ENCODE measurements around the gene HS3ST3A1.
A peak's percentile ranks its signal among the peaks of the same experiment; 100 is the strongest.

Gene HS3ST3A1

GRCh38 chr17:13598353-13599167 lies 3.2 kb downstream of the HS3ST3A1 start:
- no peak for DNase-seq (ENCODE audit: low read depth, low spot score)
- H3K36me3 ChIP-seq (ENCODE audit: insufficient read depth, insufficient read length, low read length) = peaks cover 4% of the 10 kb centered on the region
- H3K9me3 ChIP-seq (ENCODE audit: insufficient read depth, low read length) = no peaks in the 10 kb centered on the region
- peaks cover 7% of the 10 kb centered on the region for H3K4me1 ChIP-seq (ENCODE audit: insufficient read depth, insufficient read length)
- TF ChIP-seq ZNF274 (IDR thresholded peaks at IDR 0.05; ENCODE audit: low read depth, low read length) (no peak), YY1 (IDR thresholded peaks at IDR 0.05; ENCODE audit: insufficient read depth, insufficient read length) (no peak), SUZ12 (IDR thresholded peaks at IDR 0.05; ENCODE audit: extremely low read depth, insufficient read depth, insufficient read length) (no peak)
- H3K4me3 ChIP-seq (ENCODE audit: insufficient read length, low read depth) = no peak overlapping the region
- H3K27me3 ChIP-seq (ENCODE audit: insufficient read depth, insufficient read length) = peaks cover 27% of the 10 kb centered on the region
- H3K9ac ChIP-seq (ENCODE audit: insufficient read length, low read depth) = no peak overlapping the region

DNA sequence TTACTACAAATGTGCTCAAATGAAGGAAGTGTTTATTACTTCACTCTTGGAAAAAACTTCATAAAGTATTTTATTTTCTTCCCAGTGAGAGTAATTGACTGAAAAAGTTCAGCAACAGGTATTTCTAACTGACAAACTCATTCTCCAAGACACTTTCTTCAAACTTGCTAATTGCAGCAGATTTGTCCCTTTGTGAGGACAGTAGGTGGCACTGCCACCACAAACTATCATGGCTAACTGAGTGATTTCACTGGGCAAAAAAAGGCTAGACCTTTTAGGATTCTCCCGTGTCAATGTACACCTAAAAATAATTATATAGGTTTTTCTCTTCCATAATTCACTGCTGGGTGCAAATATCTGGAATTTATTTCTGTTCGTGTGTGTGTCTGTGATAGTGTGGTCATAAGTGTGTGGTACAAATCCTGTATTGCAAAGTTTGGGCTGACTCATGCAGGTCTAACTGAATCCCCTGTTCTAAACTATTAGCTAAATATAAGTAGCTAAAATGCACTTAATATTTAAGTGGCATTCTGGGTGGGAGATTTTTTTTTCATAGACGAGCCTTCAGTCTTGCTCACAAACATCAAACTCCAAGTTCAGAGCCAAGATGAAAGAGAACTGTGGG lies 3.9 kb downstream of the HS3ST3A1 start:
- no peaks in the 10 kb centered on the region for H3K9me3 ChIP-seq (ENCODE audit: insufficient read depth, low read length)
- DNase-seq (ENCODE audit: low read depth, low spot score) = no peak
- TF ChIP-seq YY1 (IDR thresholded peaks at IDR 0.05; ENCODE audit: insufficient read depth, insufficient read length) (no peak), ZNF274 (IDR thresholded peaks at IDR 0.05; ENCODE audit: low read depth, low read length) (no peak)
- peaks cover 27% of the 10 kb centered on the region for H3K27me3 ChIP-seq (ENCODE audit: insufficient read depth, insufficient read length)
- no peak overlapping the region for H3K9ac ChIP-seq (ENCODE audit: insufficient read length, low read depth)
- H3K4me3 ChIP-seq (ENCODE audit: insufficient read length, low read depth) = no peak overlapping the region
- H3K36me3 ChIP-seq (ENCODE audit: insufficient read depth, insufficient read length, low read length) = peaks cover 4% of the 10 kb centered on the region
- peaks cover 3% of the 10 kb centered on the region for H3K4me1 ChIP-seq (ENCODE audit: insufficient read depth, insufficient read length)

GRCh38 chr17:13596241-13596923 lies 5.3 kb downstream of the HS3ST3A1 start:
- DNase-seq (ENCODE audit: low read depth, low spot score) = no peak
- Histone ChIP-seq H3K4me3 (ENCODE audit: insufficient read length, low read depth) (no peak overlapping the region), H3K4me1 (ENCODE audit: insufficient read depth, insufficient read length) (peaks cover 2% of the 10 kb centered on the region), H3K9me3 (ENCODE audit: insufficient read depth, low read length) (no peaks in the 10 kb centered on the region), H3K9ac (ENCODE audit: insufficient read length, low read depth) (no peak overlapping the region), H3K36me3 (ENCODE audit: insufficient read depth, insufficient read length, low read length) (peaks cover 4% of the 10 kb centered on the region), H3K27me3 (ENCODE audit: insufficient read depth, insufficient read length) (peaks cover 24% of the 10 kb centered on the region)
- TF ChIP-seq SUZ12 (IDR thresholded peaks at IDR 0.05; ENCODE audit: extremely low read depth, insufficient read depth, insufficient read length) = no peak
- TF ChIP-seq ZNF274 (IDR thresholded peaks at IDR 0.05; ENCODE audit: low read depth, low read length) = no peak
- TF ChIP-seq YY1 (IDR thresholded peaks at IDR 0.05; ENCODE audit: insufficient read depth, insufficient read length) = no peak

DNA sequence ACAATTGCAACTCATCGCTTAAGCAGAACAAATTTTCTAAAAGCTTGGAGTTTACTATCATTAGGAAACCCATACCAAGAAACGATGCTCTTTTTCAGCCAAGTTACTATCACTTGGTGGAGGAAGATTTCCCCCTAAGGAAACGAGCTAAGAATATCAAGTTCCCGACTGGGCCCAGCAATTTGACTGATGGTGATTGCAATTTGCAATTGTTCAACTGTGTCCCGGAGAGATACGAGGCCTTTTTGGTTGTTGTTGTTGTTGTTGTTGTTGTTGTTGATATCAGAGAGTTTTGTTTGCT lies 6.2 kb downstream of the HS3ST3A1 start:
- peaks cover 4% of the 10 kb centered on the region for H3K36me3 ChIP-seq (ENCODE audit: insufficient read depth, insufficient read length, low read length)
- DNase-seq (ENCODE audit: low read depth, low spot score) = no peak
- H3K4me3 ChIP-seq (ENCODE audit: insufficient read length, low read depth) = no peak overlapping the region
- H3K27me3 ChIP-seq (ENCODE audit: insufficient read depth, insufficient read length) = peaks cover 16% of the 10 kb centered on the region
- no peak for TF ChIP-seq YY1 (IDR thresholded peaks at IDR 0.05; ENCODE audit: insufficient read depth, insufficient read length)
- no peak for TF ChIP-seq SUZ12 (IDR thresholded peaks at IDR 0.05; ENCODE audit: extremely low read depth, insufficient read depth, insufficient read length)
- no peak for TF ChIP-seq ZNF274 (IDR thresholded peaks at IDR 0.05; ENCODE audit: low read depth, low read length)
- H3K4me1 ChIP-seq (ENCODE audit: insufficient read depth, insufficient read length) = no peaks in the 10 kb centered on the region
- H3K9me3 ChIP-seq (ENCODE audit: insufficient read depth, low read length) = no peaks in the 10 kb centered on the region
- H3K9ac ChIP-seq (ENCODE audit: insufficient read length, low read depth) = no peak overlapping the region

DNA sequence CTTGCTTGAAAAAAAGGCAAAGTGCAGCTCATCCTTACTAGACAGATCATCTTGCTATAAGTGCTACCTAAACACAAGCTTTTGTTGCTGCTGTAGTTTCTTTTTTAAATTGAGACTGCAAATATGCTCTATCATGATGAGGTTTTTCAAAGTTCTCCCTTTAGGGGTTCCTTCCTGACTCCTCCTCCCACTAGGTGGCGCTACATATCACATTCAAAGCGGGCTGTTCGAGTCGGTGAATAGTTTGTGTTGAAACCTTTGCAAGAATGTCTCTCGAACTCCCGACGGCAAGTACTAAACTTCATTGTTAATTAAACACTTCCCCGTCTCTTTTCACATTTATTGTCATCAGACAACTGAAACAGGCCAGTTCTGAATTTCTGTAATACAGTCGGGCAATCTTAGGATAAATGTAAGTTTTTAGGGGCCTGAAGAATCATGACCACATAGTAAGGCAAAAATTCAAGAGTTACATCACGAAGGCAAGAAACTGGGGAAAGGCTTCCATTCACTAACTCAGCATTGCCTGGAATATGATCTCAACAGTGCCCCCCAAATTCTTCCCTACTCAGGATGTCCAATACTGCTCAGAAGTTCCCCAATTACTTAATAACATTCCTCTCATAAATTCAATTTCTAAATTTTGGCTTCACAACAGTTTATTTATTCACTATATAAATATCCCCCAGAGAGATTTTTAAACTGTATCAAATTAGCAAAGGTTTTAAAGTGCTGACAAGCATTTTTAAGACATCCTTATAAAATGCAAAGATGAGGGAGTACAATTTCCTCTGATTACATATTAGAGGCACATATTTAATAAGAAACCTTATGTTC lies 6.7 kb downstream of the HS3ST3A1 start:
- Histone ChIP-seq H3K36me3 (ENCODE audit: insufficient read depth, insufficient read length, low read length) (peaks cover 4% of the 10 kb centered on the region), H3K9me3 (ENCODE audit: insufficient read depth, low read length) (no peaks in the 10 kb centered on the region), H3K4me1 (ENCODE audit: insufficient read depth, insufficient read length) (no peaks in the 10 kb centered on the region), H3K9ac (ENCODE audit: insufficient read length, low read depth) (no peak overlapping the region), H3K4me3 (ENCODE audit: insufficient read length, low read depth) (no peak overlapping the region), H3K27me3 (ENCODE audit: insufficient read depth, insufficient read length) (peaks cover 10% of the 10 kb centered on the region)
- peak; percentile 68 for DNase-seq (ENCODE audit: low read depth, low spot score)
- TF ChIP-seq YY1 (IDR thresholded peaks at IDR 0.05; ENCODE audit: insufficient read depth, insufficient read length) (no peak), ZNF274 (IDR thresholded peaks at IDR 0.05; ENCODE audit: low read depth, low read length) (no peak), SUZ12 (IDR thresholded peaks at IDR 0.05; ENCODE audit: extremely low read depth, insufficient read depth, insufficient read length) (no peak)

DNA sequence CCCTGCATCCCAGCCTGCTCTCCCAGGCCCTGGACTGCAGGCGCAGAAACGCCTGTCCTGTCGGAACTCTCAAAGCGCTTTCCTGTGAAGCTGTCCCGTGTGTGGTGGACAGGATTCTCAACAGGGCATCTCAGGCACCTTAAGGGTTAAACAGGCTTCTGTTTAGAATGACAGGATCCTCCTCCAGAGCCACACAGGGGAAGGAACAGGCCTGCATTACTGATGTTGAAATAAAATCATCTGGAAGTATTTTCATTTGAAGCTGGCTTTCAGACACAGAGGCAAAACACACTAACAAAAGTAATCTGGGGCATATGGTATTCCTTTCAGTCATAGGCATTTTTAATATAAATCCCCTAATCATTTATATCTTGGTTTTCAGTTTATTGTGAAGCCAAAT lies 7.4 kb downstream of the HS3ST3A1 start:
- TF ChIP-seq YY1 (IDR thresholded peaks at IDR 0.05; ENCODE audit: insufficient read depth, insufficient read length) (no peak), ZNF274 (IDR thresholded peaks at IDR 0.05; ENCODE audit: low read depth, low read length) (no peak), SUZ12 (IDR thresholded peaks at IDR 0.05; ENCODE audit: extremely low read depth, insufficient read depth, insufficient read length) (no peak)
- no peak for DNase-seq (ENCODE audit: low read depth, low spot score)
- Histone ChIP-seq H3K4me3 (ENCODE audit: insufficient read length, low read depth) (no peak overlapping the region), H3K9me3 (ENCODE audit: insufficient read depth, low read length) (no peaks in the 10 kb centered on the region), H3K36me3 (ENCODE audit: insufficient read depth, insufficient read length, low read length) (peaks cover 4% of the 10 kb centered on the region), H3K4me1 (ENCODE audit: insufficient read depth, insufficient read length) (no peaks in the 10 kb centered on the region), H3K27me3 (ENCODE audit: insufficient read depth, insufficient read length) (peaks cover 3% of the 10 kb centered on the region), H3K9ac (ENCODE audit: insufficient read length, low read depth) (no peak overlapping the region)
